GM12864 (cell line): ENCODE data around the gene BANP.

ENCODE experiments used
- DNase-seq: peaks from one replicate; pipeline ENCODE4 v3.0.0-alpha.2; 2011; ENCODE audit warnings: low read depth
- H3K4me3 ChIP-seq: 2 replicates; pipeline ENCODE4 v1.5.1; 2011; ENCODE audit warnings: mild to moderate bottlenecking, low read depth, low read length, control low read depth
- CTCF ChIP-seq: IDR thresholded peaks from 2 replicates; pipeline ENCODE4 v1.5.1; 2011; ENCODE audit warnings: low read depth, mild to moderate bottlenecking, moderate library complexity, low read length, control low read depth, inconsistent platforms; ENCODE audit errors: missing control alignments

The BANP gene

GRCh38 chr16:88061346-88062110 lies 110.3 kb downstream of the BANP start:
- DNase-seq, result no peak
- no peak overlapping the region for H3K4me3 ChIP-seq
- TF ChIP-seq CTCF, result no peak

GRCh38 chr16:88062341-88063210 lies 111.3 kb downstream of the BANP start:
- H3K4me3 ChIP-seq, result no peak overlapping the region
- no peak for TF ChIP-seq CTCF
- DNase-seq, result no peak

DNA sequence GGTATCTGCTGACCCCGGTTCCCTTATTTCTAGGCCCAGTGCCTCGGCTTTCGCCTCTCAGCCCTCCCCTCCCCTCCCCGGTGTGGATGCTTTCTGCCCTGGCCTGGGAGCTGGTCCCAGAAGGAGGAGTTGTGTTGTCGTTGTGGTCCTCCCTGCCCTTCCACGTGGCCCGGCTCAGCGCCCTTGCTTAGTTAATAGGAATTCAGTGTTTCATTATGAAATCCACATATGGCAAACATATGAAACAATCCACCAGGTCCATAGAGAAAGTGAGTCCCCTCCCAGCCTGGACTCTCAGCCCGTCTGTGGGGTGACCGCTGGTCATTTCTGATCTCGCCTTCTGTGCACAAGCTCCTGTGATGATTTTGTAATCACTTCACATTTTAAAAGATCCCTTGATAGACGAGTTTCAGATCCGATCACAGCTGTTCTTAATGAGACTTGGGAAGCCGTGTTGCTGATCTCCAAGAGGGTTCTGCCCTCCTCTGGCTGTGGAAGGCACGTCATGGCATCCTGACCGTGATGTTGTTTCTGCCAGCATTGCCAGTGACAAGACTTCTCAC lies 112.1 kb downstream of the BANP start:
- no peak overlapping the region for H3K4me3 ChIP-seq
- no peak for DNase-seq
- TF ChIP-seq CTCF, result no peak

GRCh38 chr16:88064011-88064888 lies 113.0 kb downstream of the BANP start:
- TF ChIP-seq CTCF, result no peak
- no peak overlapping the region for H3K4me3 ChIP-seq
- DNase-seq, result no peak

DNA sequence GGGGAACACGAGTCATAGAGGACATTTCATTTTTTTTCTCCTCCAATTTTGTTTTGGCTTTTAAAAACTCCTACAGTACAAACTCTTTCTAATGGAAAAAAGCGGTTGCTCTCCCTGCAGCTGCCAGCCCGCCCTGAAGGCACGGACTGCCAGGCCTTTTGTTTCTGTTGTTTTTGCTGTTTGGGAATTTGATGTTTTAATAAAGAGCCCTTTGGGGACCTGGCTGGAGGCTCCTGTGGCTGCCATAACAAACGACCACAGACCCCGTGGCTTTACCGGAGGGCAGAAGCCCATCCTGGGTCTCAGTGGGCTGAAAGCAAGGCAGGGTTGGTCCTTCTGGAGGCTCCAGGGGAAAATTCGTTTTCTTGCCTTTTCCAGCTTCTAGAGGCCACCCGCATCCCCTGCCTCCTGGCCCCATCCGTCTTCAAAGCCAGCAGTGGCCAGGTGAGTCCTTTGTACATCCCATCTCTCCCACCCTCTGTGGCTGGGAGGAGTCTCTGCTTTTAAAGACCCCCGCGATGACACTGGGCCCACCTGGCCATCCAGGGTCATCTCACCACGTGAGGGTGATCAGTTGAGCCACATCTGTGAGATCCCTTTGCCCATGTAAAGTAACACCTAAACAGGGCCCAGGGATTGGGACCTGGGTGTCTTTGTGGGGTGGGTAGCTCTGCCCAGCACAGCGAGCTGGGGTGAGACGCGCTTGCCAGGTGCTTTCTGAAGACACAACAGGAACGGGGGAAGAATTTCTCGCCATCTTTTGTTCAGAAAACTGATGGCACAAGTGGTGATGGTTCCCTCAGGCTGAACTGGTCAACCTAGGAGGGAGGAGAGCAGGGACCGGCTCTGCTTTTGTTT lies 113.9 kb downstream of the BANP start:
- TF ChIP-seq CTCF, result no peak
- DNase-seq, result no peak
- no peak overlapping the region for H3K4me3 ChIP-seq

GRCh38 chr16:88065747-88066142 lies 114.5 kb downstream of the BANP start:
- DNase-seq, result no peak
- no peak overlapping the region for H3K4me3 ChIP-seq
- TF ChIP-seq CTCF, result no peak
